ENCODE results near the gene PYCR2. TPM values are rescaled to one million over a fixed set of nuclear protein-coding genes. Genes with fewer than 3 reads are reported as not detected.
A peak's percentile ranks its signal among the peaks of the same experiment; 100 is the strongest.

The PYCR2 gene
- total RNA-seq, 2 experiments from 2014 or later: 132 to 134 TPM

- ATAC-seq (peak; percentile 71), DNase-seq (peak; percentile 94)
- Mint-ChIP-seq H3K4me1 (ENCODE audit: low read depth) (peaks cover 51% of the 10 kb centered on the region), H3K9me3 (no peaks in the 10 kb centered on the region), H3K27me3 (no peaks in the 10 kb centered on the region), H3K36me3 (ENCODE audit: low read depth) (peaks cover 9% of the 10 kb centered on the region), H3K4me3 (peak within 1 kb of the TSS; percentile 76), H3K27ac (peak within 1 kb of the TSS; percentile 88)
- POLR2A ChIA-PET: interaction anchor here (0.9 to 5.3 kb wide), 18 partner anchors 8 to 437 kb away, joined by 3 to 35 read pairs (median 4); partner anchors contain the start of genes EPHX1, PYCR2 and SRP9
- intact Hi-C loops (cut with micrococcal nuclease): no loop called here
- no peak for TF ChIP-seq CTCF (IDR thresholded peaks at IDR 0.05)
- CTCF ChIA-PET: interaction anchor here (0.8 to 5.6 kb wide), 13 partner anchors 9 to 414 kb away, joined by 3 to 32 read pairs (median 5); partner anchors contain the start of gene SRP9
Observed at GRCh38 chr1:225881959-225882693, 41.9 kb downstream of the PYCR2 start, which contains the start of gene TMEM63A. TSS of gene TMEM63A (minus strand) at chr1:225882380. CDS start at chr1:225877580, 4,800 bp downstream.

- no peak for TF ChIP-seq CTCF (IDR thresholded peaks at IDR 0.05)
- Mint-ChIP-seq H3K9me3 (no peaks in the 10 kb centered on the region), H3K27ac (peak overlapping the region; percentile 88), H3K4me3 (peak overlapping the region; percentile 76), H3K36me3 (ENCODE audit: low read depth) (peaks cover 14% of the 10 kb centered on the region), H3K4me1 (ENCODE audit: low read depth) (peaks cover 56% of the 10 kb centered on the region), H3K27me3 (no peaks in the 10 kb centered on the region)
- intact Hi-C loops (cut with micrococcal nuclease): no loop called here
- ChIA-PET POLR2A (interaction anchor here (0.9 to 5.3 kb wide), 15 partner anchors 9 to 436 kb away, joined by 3 to 35 read pairs (median 4); partner anchors contain the start of genes PYCR2 and SRP9), CTCF (interaction anchor here (0.7 to 5.6 kb wide), 10 partner anchors 10 to 413 kb away, joined by 3 to 32 read pairs (median 6); partner anchors contain the start of gene SRP9)
- ATAC-seq (peak; percentile 55), DNase-seq (peak; percentile 73)
Observed at GRCh38 chr1:225881081-225881958, 42.7 kb downstream of the PYCR2 start.

GRCh38 chr1:225880636-225881035, 43.4 kb downstream of the PYCR2 start:
- Mint-ChIP-seq H3K4me1 (ENCODE audit: low read depth) (peaks cover 62% of the 10 kb centered on the region), H3K27me3 (no peaks in the 10 kb centered on the region), H3K27ac (peak overlapping the region; percentile 88), H3K4me3 (peak overlapping the region; percentile 76), H3K36me3 (ENCODE audit: low read depth) (peaks cover 18% of the 10 kb centered on the region), H3K9me3 (no peaks in the 10 kb centered on the region)
- TF ChIP-seq CTCF (IDR thresholded peaks at IDR 0.05): no peak
- ATAC-seq (no peak), DNase-seq (no peak)
- ChIA-PET CTCF (interaction anchor here (1.0 to 5.6 kb wide), 7 partner anchors 10 to 400 kb away, joined by 3 to 32 read pairs (median 10); partner anchors contain the start of gene SRP9), POLR2A (interaction anchor here (0.8 to 5.3 kb wide), 8 partner anchors 9 to 54 kb away, joined by 3 to 35 read pairs (median 12); partner anchors contain the start of gene PYCR2)
- intact Hi-C loops (cut with micrococcal nuclease): no loop called here

- ATAC-seq (no peak), DNase-seq (no peak)
- no peak for TF ChIP-seq CTCF (IDR thresholded peaks at IDR 0.05)
- Mint-ChIP-seq H3K27me3 (no peaks in the 10 kb centered on the region), H3K4me3 (peak overlapping the region; percentile 76), H3K9me3 (no peaks in the 10 kb centered on the region), H3K4me1 (ENCODE audit: low read depth) (peaks cover 66% of the 10 kb centered on the region), H3K36me3 (ENCODE audit: low read depth) (peaks cover 20% of the 10 kb centered on the region), H3K27ac (peak overlapping the region; percentile 68)
- intact Hi-C loops (cut with micrococcal nuclease): no loop called here
- CTCF ChIA-PET: interaction anchor here (1.0 to 5.6 kb wide), 5 partner anchors 9 to 399 kb away, joined by 3 to 32 read pairs (median 12); partner anchors contain the start of gene SRP9
- POLR2A ChIA-PET: interaction anchor here (0.8 to 5.3 kb wide), 8 partner anchors 9 to 53 kb away, joined by 3 to 35 read pairs (median 12); partner anchors contain the start of gene PYCR2
Observed at GRCh38 chr1:225880222-225880588, 43.8 kb downstream of the PYCR2 start.

Measured in activated CD8-positive, alpha-beta T cell treated with anti-CD3 and anti-CD28 coated beads for 36 hours (primary cell).